Subcutaneous adipose tissue (tissue), 4 donors: Measurements from ENCODE around the gene CNNM3. TPM values are rescaled to one million over a fixed set of nuclear protein-coding genes. Genes with fewer than 3 reads are reported as not detected.

ENCODE experiments used
- total RNA-seq, 4 donors: library from RNA; depleted of rRNA; stranded (reverse); fragments of >200 nt; gene quantifications; one replicate each; pipeline ENCODE4 v1.1.0, GENCODE V29; 2016
- TF ChIP-seq, protein P1 (sequence below): fragments of 450-650 bp; IDR thresholded peaks from one replicate; pipeline ENCODE4 v1.5.1; 2016; ENCODE audit warnings: low read depth, mild to moderate bottlenecking, control low read depth, antibody characterized with exemption, moderate library complexity

CNNM3 gene
- total RNA-seq, 4 donors from 2014 or later = 4.4 to 21.1 (median 8.5) TPM

DNA sequence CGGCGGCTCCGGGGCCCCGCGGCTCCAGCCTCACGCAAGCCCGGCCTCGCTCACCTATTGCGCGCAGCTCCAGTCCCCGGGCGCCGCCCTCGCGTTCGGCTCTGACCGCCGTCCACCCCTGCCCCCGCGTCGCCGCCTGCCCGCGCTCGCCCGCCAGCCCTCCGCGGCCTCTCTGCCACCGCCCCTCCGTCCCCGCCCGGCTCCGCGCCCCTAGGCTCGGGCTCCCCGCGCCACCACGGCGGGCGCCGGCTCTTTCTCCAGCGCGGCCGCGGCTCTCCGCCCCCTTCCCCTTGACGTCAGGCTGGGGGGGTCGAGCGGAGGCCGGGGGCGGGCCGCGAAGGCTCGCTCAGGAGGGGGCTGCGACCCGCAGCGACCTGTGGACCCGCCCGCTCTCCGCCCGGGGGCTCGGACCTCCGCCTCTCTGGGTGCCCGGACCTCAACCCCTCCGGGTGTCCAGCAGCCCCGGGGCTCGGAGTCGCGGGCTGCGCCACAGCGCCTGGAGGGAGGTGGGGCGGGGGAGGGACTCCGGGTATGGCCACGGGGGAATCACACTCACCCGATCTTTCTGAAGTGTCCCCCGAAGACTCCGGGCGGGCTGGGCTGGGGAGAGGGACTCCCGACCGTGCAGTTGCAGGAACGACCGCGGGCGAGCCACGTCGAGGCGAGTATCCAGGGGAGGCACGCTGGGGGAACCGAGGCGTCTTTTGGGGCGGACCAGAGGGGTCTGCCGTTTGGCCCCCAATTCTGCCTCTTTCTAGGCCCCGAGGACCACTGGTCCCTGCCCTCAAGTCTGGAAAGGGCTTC lies 54.0 kb downstream of the CNNM3 start, which contains the start of gene SEMA4C:
Gene SEMA4C, minus strand, starts transcription at position 259 of the 804 bp plus-strand sequence. CDS start 2,194 bp downstream, outside the sequence.
- TF ChIP-seq, protein P1, sequence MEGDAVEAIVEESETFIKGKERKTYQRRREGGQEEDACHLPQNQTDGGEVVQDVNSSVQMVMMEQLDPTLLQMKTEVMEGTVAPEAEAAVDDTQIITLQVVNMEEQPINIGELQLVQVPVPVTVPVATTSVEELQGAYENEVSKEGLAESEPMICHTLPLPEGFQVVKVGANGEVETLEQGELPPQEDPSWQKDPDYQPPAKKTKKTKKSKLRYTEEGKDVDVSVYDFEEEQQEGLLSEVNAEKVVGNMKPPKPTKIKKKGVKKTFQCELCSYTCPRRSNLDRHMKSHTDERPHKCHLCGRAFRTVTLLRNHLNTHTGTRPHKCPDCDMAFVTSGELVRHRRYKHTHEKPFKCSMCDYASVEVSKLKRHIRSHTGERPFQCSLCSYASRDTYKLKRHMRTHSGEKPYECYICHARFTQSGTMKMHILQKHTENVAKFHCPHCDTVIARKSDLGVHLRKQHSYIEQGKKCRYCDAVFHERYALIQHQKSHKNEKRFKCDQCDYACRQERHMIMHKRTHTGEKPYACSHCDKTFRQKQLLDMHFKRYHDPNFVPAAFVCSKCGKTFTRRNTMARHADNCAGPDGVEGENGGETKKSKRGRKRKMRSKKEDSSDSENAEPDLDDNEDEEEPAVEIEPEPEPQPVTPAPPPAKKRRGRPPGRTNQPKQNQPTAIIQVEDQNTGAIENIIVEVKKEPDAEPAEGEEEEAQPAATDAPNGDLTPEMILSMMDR = no peak

DNA sequence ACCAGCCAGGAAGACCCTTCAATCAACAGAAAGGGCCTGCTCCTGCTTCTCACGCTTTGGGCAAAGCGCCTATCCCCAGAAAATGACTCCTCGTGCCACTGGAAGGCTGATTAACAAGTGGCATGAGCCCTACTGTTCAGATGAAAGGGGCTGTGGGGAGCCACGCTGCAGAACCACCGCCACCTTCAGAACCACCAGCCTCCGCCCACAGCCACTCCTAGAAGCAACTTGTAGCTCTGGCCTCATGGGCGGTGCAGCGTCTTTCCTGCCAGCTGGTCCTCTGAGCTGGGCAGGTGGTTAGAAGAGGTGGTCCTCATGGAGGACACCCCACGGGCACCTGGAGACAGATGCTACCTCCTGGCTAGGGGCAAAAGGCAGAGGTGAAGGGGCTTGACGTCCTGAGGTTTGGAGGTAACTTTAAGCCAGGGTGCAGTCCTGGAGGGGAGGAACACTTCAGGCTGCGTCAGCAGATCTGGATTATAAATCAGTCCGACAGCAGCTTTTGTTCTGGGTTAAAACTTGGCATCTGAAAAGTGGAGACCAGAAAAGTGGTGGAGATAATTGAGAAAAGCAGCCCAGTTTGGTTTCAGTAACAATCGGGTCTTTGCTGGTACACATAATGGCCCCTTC lies 54.7 kb downstream of the CNNM3 start:
- TF ChIP-seq, protein P1 = no peak

DNA sequence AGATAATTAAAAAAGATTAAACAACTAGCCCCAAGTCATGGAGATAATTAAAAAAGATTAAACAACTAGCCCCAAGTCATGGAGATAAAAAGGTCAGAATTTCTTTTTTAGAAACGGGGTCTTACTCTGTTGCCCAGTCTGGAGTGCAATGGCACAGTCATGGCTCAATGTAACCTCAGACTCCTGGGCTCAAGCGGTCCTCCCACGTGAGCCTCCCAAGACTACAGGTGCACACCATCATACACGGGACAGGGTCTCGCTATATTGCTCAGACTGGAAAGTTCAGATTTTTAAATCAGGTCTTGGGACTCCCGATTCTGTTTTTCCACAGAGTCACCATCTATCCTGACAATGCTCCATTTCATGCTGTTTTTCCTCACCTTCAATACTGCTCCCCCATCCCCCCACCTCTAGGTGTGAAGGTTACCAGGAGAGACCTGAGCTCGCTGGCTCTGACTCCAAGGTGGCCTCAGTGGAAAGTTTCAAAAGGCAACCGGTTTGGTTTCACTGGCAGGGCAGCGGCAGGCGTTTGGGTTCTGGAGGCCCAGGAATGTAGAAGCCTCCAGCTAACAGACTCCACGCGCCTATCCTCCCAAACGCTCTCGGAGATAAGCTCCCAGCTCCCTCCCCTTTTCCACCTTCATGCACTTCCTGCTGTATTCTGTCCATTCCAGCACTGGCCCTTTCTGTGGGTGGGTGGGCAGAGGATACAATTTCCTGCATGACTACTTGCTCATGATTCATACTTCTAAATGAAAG lies 56.7 kb downstream of the CNNM3 start:
- TF ChIP-seq, protein P1 = no peak

DNA sequence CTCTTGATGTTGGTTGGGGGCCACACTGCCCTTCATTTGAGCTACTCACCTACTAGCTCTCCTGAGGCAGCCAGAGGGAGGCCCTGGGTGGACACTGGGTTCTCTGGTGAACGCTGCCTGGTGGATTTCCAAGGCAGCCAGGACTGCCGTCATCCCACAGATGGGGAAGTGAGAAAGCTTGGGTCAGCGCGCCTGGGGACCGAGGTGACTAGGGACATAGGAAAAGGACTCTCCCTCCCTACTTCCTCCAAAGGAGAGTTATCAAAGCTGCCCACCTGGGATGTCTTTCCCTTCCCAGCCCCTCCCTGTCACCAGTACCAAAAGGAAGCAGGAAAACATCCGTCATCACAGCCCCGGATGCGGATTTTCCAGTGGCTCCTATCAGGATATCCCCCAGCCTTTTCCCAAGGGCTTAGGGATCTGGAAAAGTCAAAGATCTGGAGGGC lies 57.6 kb downstream of the CNNM3 start:
- TF ChIP-seq, protein P1 = no peak

DNA sequence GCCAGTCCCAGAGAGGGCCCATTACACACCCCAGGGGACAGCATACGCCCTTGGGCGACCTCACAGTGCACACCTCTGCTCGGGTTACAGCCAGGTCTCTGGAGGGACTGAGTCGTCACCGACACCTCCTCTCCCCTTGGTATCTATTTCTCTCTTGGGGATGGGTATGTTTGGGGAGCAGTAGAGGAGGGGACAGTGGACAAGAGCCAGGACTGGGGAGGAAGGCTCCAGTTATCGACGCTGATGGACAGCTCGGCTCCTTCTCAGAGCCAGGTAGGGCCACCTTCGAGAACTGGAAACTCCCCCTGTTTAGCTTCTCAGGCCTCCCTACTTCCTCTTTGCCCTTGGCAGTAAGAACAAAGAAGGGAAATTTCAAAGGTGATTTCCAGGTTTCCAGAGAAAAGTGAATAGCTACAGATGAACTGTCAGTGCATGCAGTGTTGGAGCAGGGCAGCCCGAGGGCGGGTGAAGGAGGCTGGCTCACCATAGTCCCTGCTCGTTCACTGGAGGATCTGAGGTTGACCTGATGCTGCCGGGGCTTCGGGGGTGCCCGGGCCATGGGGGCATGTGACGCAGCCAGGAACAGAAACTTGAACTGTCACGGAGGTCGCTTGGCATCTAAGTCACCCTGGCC lies 58.2 kb downstream of the CNNM3 start:
- TF ChIP-seq, protein P1 = no peak

DNA sequence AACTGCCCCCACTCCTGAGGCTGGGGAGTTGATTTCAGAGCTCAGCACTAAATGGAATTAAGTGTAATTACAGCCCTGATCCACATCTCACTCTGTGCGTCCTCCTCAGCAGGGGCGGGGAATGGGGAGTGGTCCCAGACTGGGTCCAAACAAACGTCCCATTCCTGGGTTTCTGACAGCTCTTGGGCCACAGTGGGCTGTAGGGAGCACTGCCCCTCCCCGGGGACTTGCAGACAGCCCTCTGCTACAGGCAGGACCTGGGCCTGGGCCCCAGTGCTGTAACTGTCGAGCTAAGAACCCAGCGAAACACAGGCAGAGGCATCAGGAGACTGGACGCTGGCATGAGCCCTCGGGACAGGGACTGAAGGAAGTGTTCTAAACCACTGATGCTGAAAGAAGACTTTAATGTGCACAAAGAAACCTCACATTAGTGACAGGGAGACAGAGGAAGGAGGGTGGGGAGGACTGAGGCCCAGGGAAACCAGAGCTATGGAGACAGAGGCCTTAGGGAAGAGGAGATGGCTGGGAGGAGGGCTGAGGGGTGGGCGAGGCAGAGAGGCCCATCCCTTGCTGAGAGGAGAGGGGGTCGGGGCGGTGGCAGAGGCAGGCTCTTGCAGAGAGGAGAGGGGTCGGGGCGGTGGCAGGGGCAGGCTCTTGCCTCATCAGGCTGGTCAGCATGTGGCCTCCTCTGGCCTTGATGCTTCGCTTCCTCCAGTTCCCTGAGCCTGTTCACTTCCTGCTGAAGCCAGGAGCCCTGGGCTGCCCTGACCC lies 59.6 kb downstream of the CNNM3 start:
- TF ChIP-seq, protein P1 = no peak
